Omental fat pad (tissue), 4 donors: ENCODE measurements around the gene ALK. TPM values are rescaled to one million over a fixed set of nuclear protein-coding genes. Genes with fewer than 3 reads are reported as not detected.

Source experiments
- ATAC-seq: fragments of 150-250 bp; one replicate; pipeline ENCODE4 v1.9.1; 2016; ENCODE audit warnings: mild to moderate bottlenecking, moderate library complexity; ENCODE audit not compliant: low FRiP score
- DNase-seq: peaks from one replicate; pipeline ENCODE4 v3.0.0-alpha.2; 2019; ENCODE audit warnings: low spot score
- total RNA-seq, 4 donors: library from RNA; depleted of rRNA; stranded (reverse); fragments of >200 nt; gene quantifications; one replicate each; pipeline ENCODE4 v1.1.0, GENCODE V29; 2016
- TF ChIP-seq, protein P1 (sequence below), 3 donors: fragments of 450-650 bp; IDR thresholded peaks; one replicate each; pipeline ENCODE4 v1.5.1; 2016 to 2017; ENCODE audit warnings: antibody characterized with exemption in 3 of 3, mild to moderate bottlenecking in 3 of 3, moderate library complexity in 2 of 3

Gene ALK
- total RNA-seq, 4 donors from 2014 or later: 0.12 to 2.2 (median 0.44) TPM; not detected in 1

- DNase-seq (no peak), ATAC-seq (no peak)
- TF ChIP-seq, protein P1, sequence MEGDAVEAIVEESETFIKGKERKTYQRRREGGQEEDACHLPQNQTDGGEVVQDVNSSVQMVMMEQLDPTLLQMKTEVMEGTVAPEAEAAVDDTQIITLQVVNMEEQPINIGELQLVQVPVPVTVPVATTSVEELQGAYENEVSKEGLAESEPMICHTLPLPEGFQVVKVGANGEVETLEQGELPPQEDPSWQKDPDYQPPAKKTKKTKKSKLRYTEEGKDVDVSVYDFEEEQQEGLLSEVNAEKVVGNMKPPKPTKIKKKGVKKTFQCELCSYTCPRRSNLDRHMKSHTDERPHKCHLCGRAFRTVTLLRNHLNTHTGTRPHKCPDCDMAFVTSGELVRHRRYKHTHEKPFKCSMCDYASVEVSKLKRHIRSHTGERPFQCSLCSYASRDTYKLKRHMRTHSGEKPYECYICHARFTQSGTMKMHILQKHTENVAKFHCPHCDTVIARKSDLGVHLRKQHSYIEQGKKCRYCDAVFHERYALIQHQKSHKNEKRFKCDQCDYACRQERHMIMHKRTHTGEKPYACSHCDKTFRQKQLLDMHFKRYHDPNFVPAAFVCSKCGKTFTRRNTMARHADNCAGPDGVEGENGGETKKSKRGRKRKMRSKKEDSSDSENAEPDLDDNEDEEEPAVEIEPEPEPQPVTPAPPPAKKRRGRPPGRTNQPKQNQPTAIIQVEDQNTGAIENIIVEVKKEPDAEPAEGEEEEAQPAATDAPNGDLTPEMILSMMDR (IDR thresholded peaks at IDR 0.05): no peak
Observed at GRCh38 chr2:29589440-29590103, 331.8 kb downstream of the ALK start.

DNA sequence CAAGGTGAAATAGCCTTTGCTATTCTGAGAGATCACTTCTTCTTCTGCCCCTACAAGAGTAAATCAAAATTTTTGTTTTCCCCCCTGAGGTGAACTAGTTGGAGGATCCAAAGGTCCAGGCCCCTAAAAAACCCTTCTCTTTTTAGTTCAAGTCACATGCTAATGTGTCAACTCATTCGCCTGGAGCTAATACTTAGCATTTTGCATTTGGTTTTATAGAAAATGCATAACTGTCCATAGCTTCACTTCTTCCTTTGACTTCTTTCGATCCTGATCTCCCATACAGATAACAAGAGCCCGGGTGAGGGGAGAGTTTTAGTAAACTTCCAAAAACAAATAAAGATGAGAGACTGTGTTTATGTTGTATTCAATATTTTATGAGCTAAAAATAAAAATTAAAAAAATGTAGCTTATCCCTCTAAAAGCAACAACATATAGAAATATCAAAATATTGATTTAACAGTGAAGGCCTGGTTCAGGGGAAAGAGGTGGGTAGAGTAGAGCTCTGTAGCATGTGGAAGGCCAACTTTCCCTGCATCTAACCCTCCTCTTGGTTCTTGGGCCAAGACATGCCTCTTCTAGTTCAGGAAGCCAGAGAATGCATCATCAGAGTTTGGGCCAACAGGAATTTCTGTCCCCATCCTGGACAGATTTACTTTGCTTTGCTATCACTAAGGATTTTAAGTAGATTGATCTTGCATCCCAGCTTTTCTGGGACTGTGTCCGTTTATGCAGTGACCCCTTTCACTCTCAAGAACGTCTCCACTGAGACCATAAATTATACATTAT, 333.8 kb downstream of the ALK start:
- TF ChIP-seq, protein P1 (IDR thresholded peaks at IDR 0.05): no peak
- no peak for ATAC-seq
- DNase-seq: no peak

GRCh38 chr2:29586919-29587318, 334.5 kb downstream of the ALK start:
- DNase-seq (no peak), ATAC-seq (no peak)
- TF ChIP-seq, protein P1 (IDR thresholded peaks at IDR 0.05): no peak

DNA sequence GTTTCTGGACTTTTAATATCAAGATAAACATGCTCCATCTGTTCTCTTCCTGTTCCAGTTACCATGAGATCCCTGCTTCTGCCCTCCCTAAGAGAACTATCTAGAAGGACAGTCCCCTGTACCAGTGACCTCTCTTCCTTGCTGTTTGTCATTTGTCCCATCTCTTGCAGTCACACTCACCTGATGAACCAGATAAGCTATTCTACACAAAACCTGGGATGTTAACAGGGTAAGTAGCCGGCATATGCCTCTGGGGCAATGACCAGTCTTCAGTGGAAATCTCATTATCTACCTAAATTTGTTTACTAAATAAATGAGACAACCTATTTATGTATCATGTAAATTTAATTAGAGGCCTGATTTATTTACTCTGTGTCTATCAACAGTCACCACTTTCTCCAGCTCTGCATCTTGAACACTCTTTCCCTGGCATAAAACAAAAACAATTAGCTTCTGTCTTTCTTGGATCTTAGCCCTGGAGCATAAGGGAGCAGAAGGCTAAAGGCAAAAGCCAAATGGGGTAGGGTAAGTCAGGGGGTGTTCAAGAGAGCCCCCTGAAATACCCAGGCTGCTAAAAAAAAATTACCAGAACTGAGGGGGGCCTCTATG, 337.7 kb downstream of the ALK start:
- TF ChIP-seq, protein P1 (IDR thresholded peaks at IDR 0.05): no peak
- no peak for DNase-seq
- ATAC-seq: no peak

DNA sequence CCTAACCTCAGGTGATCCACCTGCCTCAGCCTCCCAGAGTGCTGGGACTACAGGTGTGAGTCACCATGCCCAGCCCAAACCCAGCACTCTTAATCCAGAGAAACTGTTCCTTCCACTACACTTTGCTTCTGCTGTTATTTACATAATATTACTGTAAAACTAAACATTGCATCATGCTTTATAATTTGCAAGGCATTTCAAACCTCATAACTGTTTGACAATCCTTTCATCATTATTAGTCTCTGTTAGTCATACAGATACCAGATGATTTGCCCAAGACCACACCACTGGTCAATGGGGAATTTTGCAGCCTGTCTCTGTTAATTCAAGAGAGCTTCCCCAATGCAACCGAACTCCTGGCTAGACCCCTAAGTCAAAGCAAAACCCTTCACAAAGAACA, 338.3 kb downstream of the ALK start:
- TF ChIP-seq, protein P1 (IDR thresholded peaks at IDR 0.05): no peak
- no peak for DNase-seq
- no peak for ATAC-seq

- ATAC-seq (no peak), DNase-seq (no peak)
- TF ChIP-seq, protein P1 (IDR thresholded peaks at IDR 0.05): no peak
Observed at GRCh38 chr2:29582062-29582461, 339.3 kb downstream of the ALK start.
